OCI-LY1 (cell line): ENCODE results near the gene IGLON5.
A peak's percentile ranks its signal among the peaks of the same experiment; 100 is the strongest.

Experiments
- H2AFZ ChIP-seq: fragments of 200-600 bp; sonication (generic), shearing (Covaris generic); 2 replicates; pipeline ENCODE4 v1.6.0; 2014; ENCODE audit warnings: antibody characterized with exemption, mild to moderate bottlenecking, low read length
- H3F3A ChIP-seq: fragments of 200-600 bp; sonication (generic), shearing (Covaris generic); 2 replicates; pipeline ENCODE4 v1.6.0; 2014; ENCODE audit warnings: mild to moderate bottlenecking, antibody characterized with exemption, low read length, moderate library complexity; ENCODE audit not compliant: insufficient read depth
- H3K27ac ChIP-seq: fragments of 200-600 bp; sonication (generic); 2 replicates; pipeline ENCODE4 v1.5.1; 2014; ENCODE audit warnings: low read length, mixed run types, mild to moderate bottlenecking, low read depth; ENCODE audit not compliant: poor library complexity, severe bottlenecking
- H3K27me3 ChIP-seq: fragments of 200-600 bp; sonication (generic); 2 replicates; pipeline ENCODE4 v1.6.0; 2014; ENCODE audit warnings: antibody characterized with exemption, mild to moderate bottlenecking, low read length, moderate library complexity; ENCODE audit not compliant: insufficient read depth
- H3K36me3 ChIP-seq: fragments of 200-600 bp; sonication (generic); 2 replicates; pipeline ENCODE4 v1.6.1; 2014; ENCODE audit warnings: mild to moderate bottlenecking, antibody characterized with exemption, low read length, moderate library complexity, mixed read lengths; ENCODE audit not compliant: insufficient read depth
- H3K4me1 ChIP-seq: fragments of 200-600 bp; sonication (generic); 2 replicates; pipeline ENCODE4 v1.5.1; 2014; ENCODE audit warnings: mild to moderate bottlenecking, low read length, moderate library complexity; ENCODE audit not compliant: insufficient read depth, severe bottlenecking
- H3K4me2 ChIP-seq: fragments of 200-600 bp; sonication (generic), shearing (Covaris generic); 2 replicates; pipeline ENCODE4 v1.6.1; 2014; ENCODE audit warnings: low read length
- H3K4me3 ChIP-seq: fragments of 200-600 bp; sonication (generic); 2 replicates; pipeline ENCODE4 v1.5.1; 2014; ENCODE audit warnings: low read length, low read depth, mild to moderate bottlenecking, mixed read lengths; ENCODE audit not compliant: poor library complexity, severe bottlenecking
- H3K79me2 ChIP-seq: fragments of 200-600 bp; shearing (Covaris generic); 2 replicates; pipeline ENCODE4 v1.6.1; 2016; ENCODE audit warnings: mixed run types, low read length, mixed read lengths; ENCODE audit not compliant: insufficient read depth
- H3K9ac ChIP-seq: fragments of 200-600 bp; sonication (generic), shearing (Covaris generic); 2 replicates; pipeline ENCODE4 v1.6.1; 2014; ENCODE audit warnings: mild to moderate bottlenecking, low read length, mixed read lengths
- H3K9me2 ChIP-seq: fragments of 200-600 bp; sonication (generic), shearing (Covaris generic); 2 replicates; pipeline ENCODE4 v1.6.1; 2014; ENCODE audit warnings: low read depth, mild to moderate bottlenecking, low read length, mixed read lengths
- H3K9me3 ChIP-seq: fragments of 200-600 bp; shearing (Covaris generic); 2 replicates; pipeline ENCODE4 v1.6.1; 2014; ENCODE audit warnings: low read length, mixed read lengths
- H4K20me1 ChIP-seq: fragments of 200-600 bp; sonication (generic), shearing (Covaris generic); 2 replicates; pipeline ENCODE4 v1.6.0; 2016; ENCODE audit warnings: mild to moderate bottlenecking, low read length; ENCODE audit not compliant: insufficient read depth
- CTCF ChIP-seq: fragments of 200-600 bp; sonication (generic), shearing (Covaris generic); IDR thresholded peaks from 2 replicates; pipeline ENCODE4 v1.5.1; 2017; ENCODE audit warnings: mild to moderate bottlenecking, antibody characterized with exemption, low read length, moderate library complexity, mixed read lengths
- EZH2 ChIP-seq: fragments of 200-600 bp; sonication (generic), shearing (Covaris generic); IDR thresholded peaks from 2 replicates; pipeline ENCODE4 v1.8.0; 2017; ENCODE audit warnings: borderline replicate concordance, mixed run types, mild to moderate bottlenecking, antibody characterized with exemption, low read length, moderate library complexity, mixed read lengths

The IGLON5 gene

GRCh38 chr19:51364200-51365106, 53.0 kb downstream of the IGLON5 start:
- no peak for TF ChIP-seq CTCF
- TF ChIP-seq EZH2: no peak
- no peaks in the 10 kb centered on the region for H3K27me3 ChIP-seq
- no peak overlapping the region for H3K4me3 ChIP-seq
- no peaks in the 10 kb centered on the region for H3K9me3 ChIP-seq
- H3F3A ChIP-seq: no peaks in the 10 kb centered on the region
- H3K9ac ChIP-seq: no peak overlapping the region; the same call in 1 of the 2 replicates
- H3K9me2 ChIP-seq: no peaks in the 10 kb centered on the region
- H3K27ac ChIP-seq: no peak overlapping the region
- H3K4me2 ChIP-seq: peak overlapping the region; percentile 28; the same call in 1 of the 2 replicates
- H4K20me1 ChIP-seq: no peaks in the 10 kb centered on the region
- H3K4me1 ChIP-seq: peaks cover 45% of the 10 kb centered on the region
- no peak overlapping the region for H2AFZ ChIP-seq
- no peaks in the 10 kb centered on the region for H3K36me3 ChIP-seq
- no peaks in the 10 kb centered on the region for H3K79me2 ChIP-seq

GRCh38 chr19:51365211-51365964, 53.9 kb downstream of the IGLON5 start:
- H4K20me1 ChIP-seq: no peaks in the 10 kb centered on the region
- no peaks in the 10 kb centered on the region for H3K9me3 ChIP-seq
- peaks cover 45% of the 10 kb centered on the region for H3K4me1 ChIP-seq
- peak overlapping the region; percentile 90 for H3K4me3 ChIP-seq
- peak overlapping the region; percentile 99 for H3K9ac ChIP-seq
- H3K9me2 ChIP-seq: no peaks in the 10 kb centered on the region
- H3K4me2 ChIP-seq: peak overlapping the region; percentile 80
- H2AFZ ChIP-seq: no peak overlapping the region
- TF ChIP-seq EZH2: no peak
- peak; percentile 19; the same call in 1 of the 2 replicates for TF ChIP-seq CTCF
- peak overlapping the region; percentile 82 for H3K27ac ChIP-seq
- H3K79me2 ChIP-seq: no peaks in the 10 kb centered on the region
- H3K27me3 ChIP-seq: no peaks in the 10 kb centered on the region; the same call in 1 of the 2 replicates
- no peaks in the 10 kb centered on the region for H3K36me3 ChIP-seq
- no peaks in the 10 kb centered on the region for H3F3A ChIP-seq

GRCh38 chr19:51365965-51366388, 54.5 kb downstream of the IGLON5 start, which contains the start of gene ETFB:
Gene ETFB, minus strand, starts transcription at chr19:51366388. Its CDS starts 62 bp downstream, at chr19:51366326.
- Histone ChIP-seq H3K9me2 (no peaks in the 10 kb centered on the region), H2AFZ (no peak within 1 kb of the TSS), H3K4me2 (peak within 1 kb of the TSS; percentile 80), H3K9me3 (no peaks in the 10 kb centered on the region), H3F3A (no peaks in the 10 kb centered on the region), H3K27me3 (no peaks in the 10 kb centered on the region; the same call in 1 of the 2 replicates), H3K27ac (peak within 1 kb of the TSS; percentile 82), H3K79me2 (no peaks in the 10 kb centered on the region), H3K4me3 (peak within 1 kb of the TSS; percentile 90), H4K20me1 (no peaks in the 10 kb centered on the region), H3K4me1 (peaks cover 45% of the 10 kb centered on the region), H3K36me3 (no peaks in the 10 kb centered on the region), H3K9ac (peak within 1 kb of the TSS; percentile 99)
- TF ChIP-seq CTCF: peak; percentile 3; the same call in 1 of the 2 replicates
- no peak for TF ChIP-seq EZH2
